Activated CD8-positive, alpha-beta memory T cell treated with anti-CD3 and anti-CD28 coated beads, Interleukin-2, amount 50 U/mL, for 4 hours (primary cell): ENCODE measurements around the gene RPS2.

Experiments used
- DNase-seq: peaks from one replicate; pipeline ENCODE4 v3.0.0-alpha.2; 2020

Gene RPS2

DNA sequence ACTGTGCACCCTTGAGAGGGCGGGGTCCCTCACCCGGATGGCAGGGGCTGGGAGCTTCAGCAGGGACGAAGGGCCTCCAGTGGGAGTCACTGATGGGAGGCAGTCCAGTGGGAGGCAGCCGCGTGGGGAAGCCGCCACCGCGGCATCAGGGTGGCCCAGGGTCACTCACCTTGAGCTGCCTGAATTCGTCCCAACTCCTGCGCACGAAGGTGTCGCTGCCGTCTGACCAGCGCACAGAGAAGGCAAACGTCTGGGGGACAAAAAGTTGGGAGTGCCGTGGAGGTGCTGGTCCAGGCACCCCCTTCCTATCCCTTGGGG is 16.1 kb upstream of the RPS2 start:
- no peak for DNase-seq

DNA sequence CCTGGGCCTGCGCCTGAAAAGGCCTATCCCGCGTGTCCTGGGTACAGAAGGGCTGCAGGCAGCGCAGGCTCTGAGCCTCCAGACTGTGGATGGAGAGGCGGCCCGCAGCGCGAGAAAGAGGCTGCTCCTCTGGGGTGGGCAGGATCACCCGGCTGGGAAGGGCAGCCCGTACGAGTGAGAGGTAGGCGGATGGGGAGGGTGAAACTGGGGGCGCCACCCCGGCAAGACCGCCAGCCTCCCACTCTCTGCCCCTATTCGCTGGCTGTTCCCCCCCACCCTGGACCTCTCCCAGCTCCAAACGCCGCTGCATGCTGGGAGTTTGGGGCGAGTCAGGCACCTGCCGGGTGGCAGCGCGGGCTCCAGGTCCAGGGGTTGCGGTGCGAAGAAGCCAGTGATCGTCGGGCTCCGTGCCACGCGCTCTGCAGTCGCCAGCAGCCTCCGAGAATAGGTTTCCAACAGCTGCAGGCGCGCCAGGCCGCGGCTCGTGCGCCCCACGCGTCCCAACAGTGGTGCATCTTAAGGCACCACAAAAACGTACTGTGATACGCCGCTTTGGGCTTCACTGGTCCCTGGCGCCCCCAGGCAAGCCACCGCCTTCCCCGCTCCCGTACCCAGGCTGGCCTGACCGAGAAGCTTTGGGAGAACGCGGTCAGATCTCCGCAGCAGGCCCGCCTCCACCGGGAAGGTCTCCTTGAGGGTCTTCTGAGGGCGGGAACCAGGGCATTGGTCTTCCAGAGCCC is 15.6 kb upstream of the RPS2 start:
- DNase-seq: no peak

DNA sequence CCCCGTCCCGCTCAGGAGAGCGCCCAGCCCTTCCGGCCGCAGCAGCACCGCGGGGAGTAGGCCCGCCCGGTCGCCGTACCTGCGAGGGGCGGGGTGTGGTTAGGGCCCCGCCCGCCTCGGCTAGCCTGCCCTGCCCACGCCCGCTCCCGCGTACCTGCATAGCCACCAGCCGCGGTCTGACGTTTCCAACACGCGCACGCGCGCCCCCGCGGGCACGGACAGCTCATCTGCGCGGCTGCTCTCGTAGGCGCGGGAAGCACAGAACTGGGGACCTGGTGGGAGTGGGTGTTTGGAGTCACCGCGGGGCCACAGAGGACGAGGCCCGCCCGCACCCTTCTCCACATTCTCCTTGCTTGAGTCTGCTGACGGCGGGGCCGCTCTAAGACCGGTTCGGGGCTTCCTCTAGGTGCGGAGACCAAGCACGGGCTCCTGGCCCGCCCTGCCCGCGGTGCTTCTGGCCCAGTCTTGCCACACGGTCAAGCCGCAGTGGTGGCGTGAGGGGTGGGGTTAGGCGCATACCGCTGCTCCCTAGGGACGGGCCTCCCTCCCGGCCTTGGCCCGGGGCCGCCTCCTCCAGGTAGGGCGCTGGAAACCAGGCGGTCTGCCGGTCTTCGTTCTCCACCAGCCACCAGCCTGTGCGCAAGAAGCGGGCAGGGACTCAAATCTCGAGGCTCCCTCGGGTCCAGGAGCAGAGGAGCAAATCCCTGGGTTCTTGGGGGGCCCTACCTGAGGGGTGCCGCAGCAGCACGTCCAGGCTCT is 14.8 kb upstream of the RPS2 start:
- DNase-seq: peak; percentile 59

DNA sequence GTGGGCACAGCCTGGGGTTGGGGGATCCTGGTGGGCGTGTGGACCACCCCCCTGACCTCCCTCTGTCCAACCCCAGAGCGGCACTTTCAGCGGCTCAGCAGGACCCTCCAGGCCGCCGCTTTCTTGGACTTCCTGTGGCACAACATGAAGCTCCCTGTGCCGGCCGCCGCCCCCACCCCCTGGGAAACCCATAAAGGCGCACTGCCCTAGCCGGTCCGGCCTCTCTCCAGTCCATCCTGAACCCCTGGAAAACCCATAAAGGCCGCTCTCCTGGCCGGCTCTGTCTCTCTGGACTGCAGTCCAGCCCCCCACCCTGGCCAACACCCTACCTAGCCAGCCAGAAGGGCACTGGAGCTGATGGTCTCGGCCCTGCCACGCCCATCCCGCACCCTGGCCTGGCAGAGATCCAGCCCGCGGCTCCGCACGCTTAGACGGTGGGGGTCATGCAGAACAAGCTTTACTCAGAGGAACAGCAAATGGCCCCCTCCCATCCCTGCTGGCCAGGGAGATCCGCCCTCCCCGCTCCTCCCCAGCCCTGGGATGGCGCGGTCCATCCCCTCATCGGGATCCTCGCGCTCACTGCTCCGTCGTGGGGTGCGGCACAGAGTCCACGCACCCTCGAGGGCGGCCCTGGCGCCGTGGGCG is 14.0 kb upstream of the RPS2 start:
- no peak for DNase-seq

DNA sequence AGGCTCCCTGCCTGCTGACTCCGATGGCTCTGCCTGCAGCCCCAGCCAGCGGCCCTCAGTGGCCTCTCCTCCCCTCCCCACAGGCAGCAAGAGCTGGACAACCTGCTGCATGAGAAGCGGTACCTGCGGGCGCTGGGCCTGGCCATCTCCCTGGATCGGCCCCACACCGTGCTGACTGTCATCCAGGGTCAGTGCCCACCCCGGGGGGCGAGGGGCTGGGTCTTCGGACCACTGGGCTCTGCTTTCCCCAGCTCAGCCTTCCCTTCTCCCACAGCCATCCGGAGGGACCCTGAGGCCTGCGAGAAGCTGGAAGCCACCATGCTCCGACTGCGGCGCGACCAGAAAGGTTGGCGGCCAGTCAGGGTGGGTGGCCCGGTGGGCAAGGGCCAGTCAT is 13.2 kb upstream of the RPS2 start:
- no peak for DNase-seq

GRCh38 chr16:1976951-1977874 is 12.6 kb upstream of the RPS2 start:
- DNase-seq: no peak

GRCh38 chr16:1976216-1976520 is 11.5 kb upstream of the RPS2 start:
- DNase-seq: no peak

- no peak for DNase-seq
These were observed 11.0 kb upstream of the RPS2 start for GRCh38 chr16:1975432-1976215.

DNA sequence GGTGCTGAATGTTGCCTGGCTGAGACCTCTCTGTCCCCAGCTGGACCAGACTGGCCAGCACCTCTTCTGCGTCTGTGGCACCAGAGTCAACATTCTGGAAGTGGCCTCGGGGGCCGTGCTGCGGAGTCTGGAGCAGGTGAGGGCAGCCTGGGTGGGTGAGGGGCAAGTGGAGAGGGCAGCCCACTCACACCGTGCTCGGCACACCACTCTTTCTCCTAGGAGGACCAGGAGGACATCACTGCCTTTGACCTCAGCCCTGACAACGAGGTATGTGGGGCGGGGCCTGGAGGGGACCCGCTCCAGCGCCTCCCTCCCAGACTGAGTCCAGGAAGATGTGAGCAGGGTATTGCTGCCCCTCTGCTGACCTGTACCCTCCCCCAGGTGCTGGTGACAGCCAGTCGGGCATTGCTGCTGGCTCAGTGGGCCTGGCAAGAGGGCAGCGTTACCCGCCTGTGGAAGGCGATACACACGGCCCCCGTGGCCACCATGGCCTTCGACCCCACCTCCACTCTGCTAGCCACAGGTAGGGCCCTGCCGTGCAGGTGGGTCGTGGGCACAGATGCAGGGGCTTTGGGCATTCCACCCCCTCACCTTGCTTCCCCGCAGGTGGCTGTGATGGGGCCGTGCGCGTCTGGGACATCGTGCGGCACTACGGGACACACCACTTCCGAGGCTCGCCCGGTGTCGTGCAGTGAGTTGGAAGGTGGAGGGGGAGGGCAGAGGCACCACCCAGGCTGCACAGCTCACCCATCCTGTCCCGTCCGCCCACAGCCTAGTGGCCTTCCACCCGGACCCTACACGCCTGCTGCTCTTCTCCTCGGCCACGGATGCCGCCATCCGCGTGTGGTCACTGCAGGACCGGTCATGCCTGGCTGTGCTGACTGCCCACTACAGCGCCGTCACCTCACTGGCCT is 9.8 kb upstream of the RPS2 start:
- DNase-seq: peak; percentile 13

GRCh38 chr16:1973461-1974156 is 9.0 kb upstream of the RPS2 start:
- DNase-seq: peak; percentile 16

DNA sequence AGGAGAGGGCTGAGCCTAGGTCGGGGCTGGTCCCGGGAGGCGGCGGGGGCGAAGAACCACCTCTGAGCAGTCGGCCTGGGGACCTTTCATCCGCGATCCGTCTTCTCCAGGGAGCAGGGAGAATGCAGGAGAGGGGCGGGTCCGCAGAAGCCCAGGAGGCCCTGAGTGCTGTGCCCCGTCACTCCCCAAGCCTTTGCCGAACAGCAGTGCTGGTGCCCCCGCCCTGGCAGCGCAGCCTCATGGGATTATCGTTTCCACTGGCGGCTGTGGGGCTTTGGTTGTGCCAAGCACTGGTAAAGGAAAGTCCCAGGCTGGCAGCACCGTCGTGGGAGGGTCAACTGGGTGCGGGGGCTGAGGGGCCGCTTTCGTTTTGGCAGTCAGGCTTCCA is 7.9 kb upstream of the RPS2 start:
- no peak for DNase-seq

DNA sequence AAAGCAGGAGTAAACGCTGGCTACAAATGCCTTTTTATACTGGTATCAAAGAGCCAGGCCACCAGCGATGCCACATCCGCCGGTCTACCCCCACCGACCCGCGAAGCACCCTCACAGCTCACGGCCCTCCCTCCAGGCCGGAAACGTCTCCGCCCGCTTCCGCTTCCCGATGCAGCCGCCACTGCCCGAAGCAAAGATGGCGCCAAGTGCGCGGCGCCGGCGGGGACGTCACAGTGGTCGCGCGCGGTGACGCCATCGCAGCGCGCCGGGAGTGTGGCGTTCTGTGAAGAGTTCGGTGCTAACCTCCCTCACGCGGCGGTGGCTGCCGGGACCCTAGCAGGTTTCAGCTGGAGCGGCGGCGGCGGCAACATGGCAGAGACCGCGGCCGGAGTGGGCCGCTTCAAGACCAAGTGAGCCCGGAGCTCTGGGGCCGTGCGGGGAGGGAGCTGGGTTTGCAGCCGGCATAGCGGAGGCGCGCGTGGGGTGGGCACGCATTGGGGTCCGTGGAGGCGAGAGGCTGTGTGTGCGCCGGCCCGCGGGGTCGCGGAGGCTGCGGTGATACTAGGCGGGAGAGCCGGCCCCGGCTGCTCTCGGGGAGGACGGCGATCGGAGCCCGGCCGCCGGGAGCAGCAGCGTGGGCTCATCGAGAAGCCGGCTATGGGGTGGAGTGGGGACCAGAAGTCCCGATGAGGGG is 7.3 kb upstream of the RPS2 start, which contains the start of gene TBL3:
TBL3 (plus strand) TSS at position 258 of the 694 bp plus-strand sequence; CDS start at position 370, 112 bp downstream.
- peak; percentile 96 for DNase-seq

- DNase-seq: no peak
These were observed 3.7 kb upstream of the RPS2 start for GRCh38 chr16:1968146-1968953.

GRCh38 chr16:1966460-1966859 is 1.8 kb upstream of the RPS2 start, which contains the start of gene RNF151:
Gene RNF151 (plus strand): TSS chr16:1966856. CDS start chr16:1966882, 26 bp downstream.
- no peak for DNase-seq

- DNase-seq: no peak
These were observed 873 bp upstream of the RPS2 start for GRCh38 chr16:1965396-1966001.

DNA sequence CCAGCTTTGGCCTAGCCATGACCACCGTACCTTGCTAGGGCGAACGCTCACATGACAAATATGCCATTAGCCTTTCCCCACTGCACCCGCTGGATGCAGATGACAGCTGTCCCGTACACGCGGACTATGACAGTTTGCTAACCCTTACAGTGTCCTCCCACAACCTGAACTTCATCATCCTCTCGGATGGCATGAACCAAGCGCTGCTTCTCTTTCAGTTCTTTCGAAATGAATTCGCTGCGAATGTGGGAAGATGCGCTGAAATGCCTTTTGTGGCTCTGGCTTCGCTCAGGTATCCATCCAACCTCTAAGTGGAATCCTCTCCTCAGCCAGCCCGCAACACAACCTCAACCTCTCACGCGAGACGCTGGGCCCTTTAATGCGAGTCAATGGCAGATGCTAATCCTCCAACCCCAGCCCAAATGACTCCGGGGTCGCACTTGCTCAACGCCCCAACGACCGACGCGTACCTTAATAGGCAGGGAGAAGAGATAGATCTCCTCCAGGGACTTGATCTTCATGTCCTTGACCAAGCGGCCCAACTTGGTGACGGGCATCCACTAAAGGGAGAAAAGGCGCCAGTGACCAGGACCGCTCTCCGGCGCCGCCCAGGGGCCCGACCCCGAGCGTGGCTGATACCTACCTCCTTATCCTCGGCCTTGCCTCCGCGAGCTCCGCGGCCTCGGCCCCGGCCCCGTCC is 670 bp downstream of the RPS2 start:
- no peak for DNase-seq
